ENCODE measurements around the gene ANXA2R.
"Not testable (repeated sequence)": the region's sequence is repeated elsewhere in the genome, so short reads cannot be mapped to it uniquely, and the experiment has no call there.

The ANXA2R gene

DNA sequence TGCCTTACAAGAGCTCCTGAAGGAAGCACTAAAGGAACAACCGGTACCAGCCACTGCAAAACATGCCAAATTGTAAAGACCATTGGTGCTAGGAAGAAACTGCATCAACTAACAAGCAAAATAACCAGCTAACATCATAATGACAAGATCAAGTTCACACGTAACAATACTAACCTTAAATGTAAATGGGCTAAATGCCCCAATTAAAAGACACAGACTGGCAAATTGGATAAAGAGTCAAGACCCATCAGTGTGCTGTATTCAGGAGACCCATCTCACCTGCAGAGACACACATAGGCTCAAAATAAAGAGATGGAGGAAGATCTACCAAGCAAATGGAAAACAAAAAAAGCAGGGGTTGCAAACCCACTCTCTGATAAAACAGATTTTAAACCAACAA, 15.0 kb upstream of the ANXA2R start:
- not testable (repeated sequence) for DNase-seq

DNA sequence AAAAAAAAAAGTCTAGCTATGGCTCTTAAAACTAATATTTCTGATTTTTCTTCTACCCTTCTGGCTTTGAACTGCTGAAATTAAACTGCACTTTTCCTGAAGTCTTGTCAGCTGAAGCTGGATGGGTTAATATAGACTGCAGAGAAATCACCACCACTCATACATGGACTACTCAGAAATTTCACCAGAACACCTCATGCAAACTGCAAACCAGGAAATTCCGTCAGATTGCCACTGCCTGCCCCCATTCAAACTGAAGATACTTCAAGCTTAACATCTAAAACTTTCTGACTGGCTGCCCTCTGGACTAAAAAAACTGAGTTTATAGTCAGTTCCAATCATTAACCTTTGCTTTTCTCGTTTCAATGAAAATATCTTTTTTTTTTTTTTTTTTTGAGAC, 11.6 kb upstream of the ANXA2R start:
- no peak for DNase-seq

DNA sequence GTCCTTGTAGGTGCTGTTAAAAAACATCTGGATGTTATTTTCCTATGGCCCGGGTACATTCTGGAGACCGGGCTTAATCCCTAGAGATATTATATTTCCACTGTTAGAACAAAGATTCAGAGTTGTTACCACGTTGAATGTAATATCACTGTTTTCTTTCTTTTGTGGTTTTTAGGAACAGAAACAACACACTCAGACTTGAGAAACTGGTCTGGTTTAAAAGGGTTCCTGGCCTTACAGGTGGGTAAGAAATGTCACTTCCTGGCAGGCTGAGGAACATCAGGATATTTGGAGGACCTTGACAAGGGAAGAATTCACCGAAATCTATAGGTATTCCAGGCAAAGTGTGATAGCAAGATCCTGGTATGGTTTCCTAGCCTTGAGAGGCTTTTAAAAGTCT, 10.3 kb upstream of the ANXA2R start:
- DNase-seq, result no peak

DNA sequence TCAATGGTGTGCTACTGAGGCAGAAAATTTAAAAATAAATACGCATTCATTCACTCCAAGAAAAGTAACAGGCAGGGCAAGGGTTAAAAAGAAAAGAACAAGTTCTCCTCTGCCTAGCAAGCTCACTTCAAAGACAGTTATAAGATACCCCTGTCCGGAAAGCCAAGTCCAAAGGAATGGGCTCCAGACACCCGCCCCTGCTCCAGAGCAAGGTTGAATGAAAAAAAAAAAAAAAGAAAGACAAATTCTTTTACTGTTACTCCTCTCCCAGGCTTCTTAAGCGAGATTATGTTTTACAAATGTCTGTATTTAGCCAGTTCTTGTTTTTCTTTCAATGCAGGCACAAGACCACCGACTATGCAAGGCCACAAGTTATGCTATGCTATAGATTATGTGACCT, 9.1 kb upstream of the ANXA2R start:
- no peak for DNase-seq

DNA sequence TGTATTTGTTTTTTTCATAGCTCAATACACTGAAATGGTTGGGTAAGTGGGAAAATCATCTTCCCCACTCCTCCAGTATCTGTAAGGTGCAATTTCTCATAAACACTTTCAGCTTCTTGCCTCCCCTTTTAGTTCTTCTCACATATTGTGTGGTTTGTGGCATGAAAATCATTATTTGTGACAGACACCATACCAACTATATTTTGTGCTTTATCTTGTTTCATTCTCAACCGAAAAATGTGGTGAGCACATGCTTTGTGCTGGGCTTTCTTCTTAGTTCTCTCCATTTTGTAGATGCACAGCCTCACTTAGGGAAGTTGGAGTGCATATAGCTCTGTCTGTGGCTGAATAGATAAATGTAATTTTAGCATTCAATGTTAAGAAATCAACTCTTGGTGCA, 6.4 kb upstream of the ANXA2R start:
- DNase-seq, result no peak

DNA sequence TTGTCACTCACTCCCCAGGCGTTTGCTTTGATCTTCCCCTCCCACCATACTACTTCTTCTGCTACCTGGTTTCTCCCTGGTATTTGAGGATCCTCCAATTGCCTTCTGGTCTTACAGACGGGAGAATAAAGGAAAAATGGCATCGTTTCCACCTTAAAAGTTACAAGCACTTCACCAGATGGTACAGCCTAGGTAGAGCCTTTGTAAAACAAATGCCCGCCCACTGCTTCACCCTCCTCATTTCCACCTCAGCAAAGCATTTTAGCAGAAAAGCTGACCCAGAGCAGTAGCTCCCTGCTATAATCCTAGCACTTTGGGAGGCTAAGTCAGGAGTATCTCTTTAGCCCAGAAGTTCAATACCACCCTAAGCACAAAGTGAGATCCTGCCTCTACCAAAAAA, 5.1 kb upstream of the ANXA2R start:
- no peak for DNase-seq

DNA sequence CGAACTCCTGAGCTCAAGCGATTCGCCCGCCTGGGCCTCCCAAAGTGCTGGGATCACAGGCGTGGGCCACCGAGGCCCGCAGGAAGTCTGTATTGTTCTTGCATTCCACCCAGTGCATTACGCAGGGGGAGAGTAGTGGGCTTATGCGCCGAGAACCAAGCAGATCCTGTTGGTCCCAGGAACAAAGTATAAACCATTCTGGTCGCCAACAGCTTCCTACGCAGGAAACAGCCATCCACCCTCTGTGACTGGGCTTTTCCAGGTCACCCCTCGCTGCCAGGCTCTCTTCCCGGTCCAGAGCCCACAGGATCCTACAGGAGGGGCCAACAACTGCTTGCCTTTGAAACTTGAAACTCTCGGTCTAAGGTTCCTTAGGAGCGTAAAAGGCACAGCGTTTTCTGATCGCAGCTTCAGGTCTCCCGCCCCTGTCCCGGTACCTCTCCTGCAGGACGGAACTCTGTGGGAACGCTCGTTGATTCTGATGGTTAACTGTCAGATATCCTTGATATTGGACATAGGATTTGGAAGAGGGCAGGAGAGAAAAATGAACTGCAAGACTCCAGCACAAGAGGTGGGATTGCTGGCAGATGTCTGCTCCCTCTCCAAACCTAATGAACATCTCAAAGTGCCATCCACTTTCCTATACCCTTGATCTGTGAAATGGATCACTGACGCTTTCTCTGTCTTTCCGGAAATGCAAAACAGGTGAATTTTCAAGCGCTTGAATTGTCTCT, 4.2 kb upstream of the ANXA2R start:
- no peak for DNase-seq

DNA sequence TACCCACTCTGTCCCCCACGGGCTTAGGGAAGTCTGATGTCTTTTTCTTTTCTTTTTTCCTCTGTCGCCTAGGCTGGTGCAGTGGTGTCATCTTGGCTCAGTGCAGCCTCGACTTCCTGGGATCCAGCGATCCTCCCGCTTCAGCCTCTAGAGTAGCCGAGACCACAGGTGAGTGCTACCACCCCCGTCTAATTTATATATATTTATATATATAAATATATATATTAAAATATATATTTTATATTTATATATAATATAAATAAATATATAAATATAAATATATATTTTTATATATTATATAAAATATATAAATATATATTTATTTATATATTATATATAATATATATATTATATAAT, 3.3 kb upstream of the ANXA2R start:
- DNase-seq, result no peak

DNA sequence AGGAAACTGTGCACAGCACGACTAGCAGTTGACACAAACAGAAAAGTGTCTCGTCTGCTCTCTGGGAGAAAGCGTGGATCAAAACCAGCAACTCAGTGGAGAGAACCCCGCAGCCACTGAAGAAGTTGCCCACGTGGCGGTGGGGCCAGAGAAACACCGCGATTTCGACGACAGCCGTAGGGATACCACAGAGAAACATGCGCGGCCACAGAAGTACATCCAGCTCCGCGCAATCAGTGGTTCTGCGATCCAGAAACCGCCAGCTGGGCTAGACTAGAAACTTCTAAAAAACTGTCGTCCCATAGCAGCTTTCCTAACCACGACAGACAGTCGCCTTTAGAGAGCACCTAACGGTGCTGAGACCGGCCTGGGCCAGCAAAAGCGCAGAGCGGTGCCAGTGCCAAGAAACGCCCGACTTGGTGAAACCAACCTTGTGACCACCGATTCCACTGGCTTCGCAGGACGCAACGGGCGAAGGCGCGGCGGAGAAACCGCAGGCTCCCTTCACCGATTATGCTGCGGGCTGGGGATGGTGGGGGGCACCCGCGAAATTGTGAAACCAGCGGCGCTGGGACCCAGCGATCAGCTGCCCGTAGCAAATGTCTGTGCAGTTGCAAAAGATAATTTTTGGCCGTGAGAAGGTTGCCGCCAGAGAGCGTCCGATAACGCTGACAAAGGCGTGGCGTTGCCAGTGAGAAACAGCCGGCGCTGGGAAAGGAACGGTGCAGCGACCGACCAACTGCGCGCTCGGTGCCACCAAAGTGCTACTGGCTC, 2.7 kb upstream of the ANXA2R start:
- peak; percentile 79 for DNase-seq

DNA sequence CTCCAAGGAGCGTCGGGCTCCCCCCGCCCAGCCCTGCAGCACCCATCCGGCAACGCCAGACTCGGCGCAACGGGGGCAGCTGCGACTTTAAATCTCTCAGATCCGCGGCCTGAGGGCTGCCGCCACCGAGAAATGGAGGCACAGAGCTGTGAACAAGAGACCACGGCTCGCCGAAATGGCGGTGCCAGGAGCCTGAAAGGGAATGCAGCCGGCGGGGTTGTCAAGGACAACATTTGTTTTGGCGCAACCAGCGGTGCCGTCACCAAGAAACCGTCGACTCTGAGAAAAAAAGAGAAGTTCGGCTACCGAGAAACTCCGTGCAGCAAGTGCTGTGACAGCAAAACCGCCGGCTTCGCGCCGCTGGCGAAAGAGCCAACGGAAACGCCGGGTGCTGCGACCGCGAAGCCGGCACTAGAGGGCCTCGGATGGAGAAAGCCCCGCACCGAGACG, 2.1 kb upstream of the ANXA2R start:
- DNase-seq, result peak; percentile 83

DNA sequence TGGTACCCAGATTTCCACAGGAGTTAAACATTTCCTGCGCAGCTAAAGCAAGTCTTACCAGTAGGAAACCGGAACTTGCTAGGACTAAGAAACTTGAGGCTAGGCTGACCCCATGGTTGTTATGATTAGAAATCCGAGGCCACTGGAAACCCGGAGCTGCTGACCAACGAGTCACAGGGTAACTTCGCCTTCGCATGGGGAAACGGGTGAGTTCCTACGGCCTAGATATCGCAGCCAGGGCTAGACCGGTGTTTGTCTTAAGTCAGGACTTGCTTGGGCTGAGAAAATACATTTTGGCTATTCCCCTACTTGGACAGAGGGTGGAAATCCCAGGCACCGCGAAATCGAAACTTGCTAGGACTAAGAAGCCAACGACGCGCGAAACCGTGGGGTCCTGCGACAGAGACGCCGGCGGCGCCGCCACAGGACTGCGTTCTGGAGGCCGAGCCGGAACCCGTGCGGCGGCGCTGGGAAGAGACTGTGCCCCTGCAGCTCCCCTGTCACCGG, 1.6 kb upstream of the ANXA2R start:
- DNase-seq, result peak; percentile 83

DNA sequence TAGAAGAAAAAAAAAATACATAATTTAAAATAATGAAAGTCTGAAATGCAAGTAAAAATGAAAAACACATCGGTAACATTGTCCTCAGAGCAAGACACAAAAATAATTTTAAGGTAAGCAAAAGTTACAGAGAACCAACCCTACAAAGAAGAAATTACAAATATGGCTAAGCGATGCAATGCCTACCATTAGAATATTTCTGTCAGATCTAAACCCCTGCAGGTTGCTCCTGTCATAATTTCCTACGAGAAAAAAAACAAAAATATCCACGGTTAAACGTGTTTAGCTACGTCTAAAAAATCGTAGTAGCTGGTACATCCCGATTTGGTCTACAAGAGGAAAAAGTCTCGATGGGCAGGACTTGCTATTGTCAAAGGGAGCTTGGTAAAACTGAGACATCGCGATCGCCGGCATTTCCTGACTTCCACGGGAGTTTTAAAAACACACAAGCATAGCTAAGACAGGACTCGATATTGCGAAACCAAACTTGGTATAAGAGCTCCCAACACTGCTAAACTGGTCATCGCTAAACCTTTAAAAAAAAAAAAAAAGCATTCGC, 1.1 kb upstream of the ANXA2R start:
- DNase-seq, result peak; percentile 64

DNA sequence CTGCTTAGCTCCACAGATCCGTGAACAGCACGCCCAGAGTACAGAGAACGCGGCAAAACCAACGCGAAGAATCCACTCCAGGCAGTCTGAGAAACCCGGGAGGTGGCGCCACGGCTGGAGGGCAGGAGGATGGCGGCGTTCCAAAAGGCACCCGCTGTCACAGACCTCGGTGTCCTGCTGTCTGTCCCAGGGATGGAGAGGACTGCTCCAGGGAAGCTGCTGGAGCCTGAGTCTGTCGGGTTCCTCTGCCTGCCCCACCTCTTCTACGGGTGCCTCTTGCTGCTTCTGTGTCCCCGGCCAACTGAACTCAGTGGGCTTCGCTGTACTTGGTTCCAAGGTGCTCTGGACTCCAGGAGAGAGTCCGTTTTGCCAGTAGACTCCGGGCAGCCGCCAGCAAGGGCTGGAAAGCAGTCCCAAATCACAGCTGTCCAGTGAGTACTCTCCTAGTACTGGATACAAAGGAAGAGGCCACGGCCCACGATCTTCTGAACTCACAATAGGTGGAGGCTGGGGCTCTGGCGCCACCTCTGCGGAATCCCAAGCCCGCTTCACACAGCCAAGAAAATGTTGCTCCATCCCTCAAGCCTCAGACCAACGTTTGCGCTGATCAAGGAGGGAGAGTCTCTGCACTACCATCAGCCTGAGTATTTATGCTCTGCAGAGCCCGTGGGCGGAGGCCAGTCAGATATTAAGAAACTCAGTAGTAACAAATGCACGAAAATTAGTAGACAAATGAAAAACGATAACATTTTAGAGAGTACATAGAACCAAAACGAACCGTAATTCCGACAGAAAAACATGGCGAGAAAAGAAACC, 440 bp downstream of the ANXA2R start:
- peak; percentile 79 for DNase-seq

DNA sequence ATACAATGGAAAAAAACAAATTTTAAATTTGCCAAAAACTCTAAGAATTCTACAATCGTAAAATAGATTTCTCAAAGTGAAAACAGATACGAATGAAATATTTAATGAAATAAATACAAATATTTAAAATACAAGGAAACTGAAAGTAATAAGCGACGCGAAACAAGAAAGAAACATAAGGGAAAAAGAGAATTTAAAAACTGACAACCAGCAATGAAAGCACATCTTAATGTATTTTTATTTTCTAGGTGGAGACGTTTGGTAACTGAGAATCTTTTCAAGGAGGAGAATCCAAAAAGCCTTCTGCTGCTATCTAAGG, 1.0 kb downstream of the ANXA2R start:
- no peak for DNase-seq

DNA sequence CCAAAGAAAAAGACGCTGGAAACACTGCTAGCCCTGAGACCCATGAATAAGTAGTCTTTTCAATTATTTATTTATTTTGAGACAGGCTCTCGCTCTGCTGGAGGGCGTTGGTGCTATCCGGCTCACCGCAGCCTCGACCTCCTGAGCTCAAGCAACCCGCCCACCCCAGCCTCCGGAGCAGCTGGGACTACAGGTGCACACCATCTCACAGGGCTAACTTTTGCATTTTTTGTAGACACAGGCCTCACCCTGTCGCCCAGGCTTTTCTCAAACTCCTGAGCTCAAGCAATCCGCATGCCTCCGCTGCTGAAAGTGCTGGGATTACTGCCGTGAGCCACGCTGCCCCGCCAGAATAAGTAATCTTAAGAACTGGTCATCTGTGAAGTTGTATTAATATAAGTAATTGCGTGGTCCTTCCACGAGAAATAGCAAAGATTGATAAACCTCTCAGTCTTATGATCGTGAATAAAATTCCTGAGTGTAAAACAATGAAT, 1.6 kb downstream of the ANXA2R start:
- no peak for DNase-seq

DNA sequence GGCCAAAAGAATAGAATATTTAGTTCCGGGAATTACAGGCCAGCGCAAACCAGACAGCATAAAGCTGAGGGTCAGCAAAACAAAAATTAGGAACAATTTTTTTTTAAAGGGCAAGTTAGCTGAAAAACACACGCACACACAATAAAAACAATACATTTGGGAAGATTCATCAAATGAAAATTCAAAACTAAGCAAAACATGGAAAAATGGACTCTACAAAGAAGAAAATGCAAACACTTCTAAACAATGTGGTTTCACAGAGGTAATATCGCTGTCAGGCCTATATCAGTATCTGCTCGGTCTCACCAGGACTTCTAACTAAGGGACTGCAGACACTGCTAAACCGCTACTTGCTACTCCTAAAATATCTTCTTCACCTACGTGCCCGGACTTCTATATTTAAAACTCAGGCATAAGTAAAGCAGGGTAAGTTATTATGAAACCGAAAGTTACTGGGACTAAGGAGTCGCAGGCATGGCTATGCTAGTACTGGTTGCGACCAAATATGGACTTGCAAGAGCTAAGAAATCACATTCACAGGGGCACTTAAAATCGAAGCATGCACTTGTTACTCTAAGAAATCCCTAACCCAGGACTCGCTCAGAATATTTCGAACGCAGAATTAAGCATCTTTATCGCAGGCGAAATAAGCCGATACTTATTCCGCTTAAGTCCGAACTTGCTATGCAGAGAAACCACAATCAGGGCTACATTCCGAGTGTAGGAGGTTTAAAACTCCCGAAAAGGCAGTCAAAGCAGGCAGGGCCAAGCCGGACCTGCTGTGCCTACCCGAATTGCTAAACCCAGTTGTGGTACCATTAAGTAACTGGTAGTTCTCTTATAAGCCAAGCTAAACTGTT, 2.3 kb downstream of the ANXA2R start:
- no peak for DNase-seq

DNA sequence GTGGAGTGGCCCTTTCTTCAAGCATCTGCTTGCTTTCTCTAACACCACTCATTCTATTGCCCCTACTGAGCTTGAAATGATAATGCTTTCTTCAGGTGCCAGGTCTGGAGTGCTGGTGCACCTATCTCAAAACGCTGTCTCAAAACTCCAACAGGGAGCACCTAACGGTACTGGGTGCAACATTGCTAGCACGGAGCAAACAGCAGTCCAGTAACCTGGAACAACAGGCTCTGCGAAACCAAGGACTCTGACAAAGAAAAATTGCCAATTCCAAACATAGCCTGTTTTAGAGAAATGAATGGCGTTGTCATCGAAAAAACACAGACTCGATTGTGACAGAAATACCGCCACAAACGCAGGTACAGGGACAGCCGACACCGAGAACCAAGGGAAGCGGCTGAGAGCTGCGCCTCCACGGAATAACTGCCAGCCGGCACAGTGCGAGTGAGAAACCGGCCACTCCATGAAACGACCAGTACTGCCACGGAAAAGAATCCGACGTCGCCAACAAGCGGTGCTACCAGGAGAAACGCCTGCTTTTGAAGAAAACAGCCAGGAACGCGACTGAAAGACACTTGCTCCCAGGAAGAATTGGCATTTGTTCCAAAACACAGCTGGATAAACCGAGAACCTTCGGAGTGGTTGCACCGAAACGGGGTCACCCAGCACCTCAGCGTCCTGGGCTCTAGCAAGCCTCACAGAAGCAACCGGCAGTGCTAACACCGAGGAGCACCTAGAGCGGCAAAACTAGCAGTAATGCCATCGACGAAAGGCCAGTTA, 3.1 kb downstream of the ANXA2R start:
- DNase-seq, result no peak

DNA sequence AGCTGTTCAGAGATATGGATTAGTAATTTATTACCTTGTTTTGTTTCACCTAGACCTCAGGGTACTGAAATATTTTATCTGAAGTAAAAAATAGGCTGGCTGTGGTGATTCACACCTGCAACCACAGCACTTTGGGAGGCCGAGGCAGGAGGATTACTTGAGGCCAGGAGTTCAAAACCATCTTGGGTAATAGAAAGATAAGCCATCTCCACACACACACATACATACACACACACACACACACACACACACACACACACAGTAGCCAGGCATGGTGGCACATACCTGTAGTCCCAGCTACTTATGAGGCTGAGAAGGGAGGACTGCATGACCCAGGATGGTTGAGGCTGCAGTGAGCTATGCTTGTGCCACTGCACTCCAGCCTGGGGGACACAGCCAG, 3.7 kb downstream of the ANXA2R start:
- DNase-seq, result no peak

DNA sequence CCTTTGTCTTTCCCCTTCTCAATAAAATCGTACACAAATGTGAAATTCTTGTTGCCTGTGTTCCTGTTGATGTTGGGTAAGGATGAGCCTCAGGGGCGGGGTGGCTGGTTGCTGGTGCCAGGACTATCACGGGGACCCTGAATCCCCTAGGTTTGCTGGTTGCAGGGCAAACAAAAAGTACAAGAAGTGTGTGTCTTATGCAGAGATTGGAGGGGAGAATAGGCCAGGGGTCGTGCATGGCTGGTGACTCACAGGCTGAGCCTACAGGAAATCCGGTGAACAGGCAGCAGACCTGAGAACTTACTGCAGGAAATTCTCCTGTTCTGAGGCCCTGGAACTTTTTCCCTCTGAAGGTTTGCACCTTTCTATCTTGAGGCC, 5.5 kb downstream of the ANXA2R start:
- no peak for DNase-seq

DNA sequence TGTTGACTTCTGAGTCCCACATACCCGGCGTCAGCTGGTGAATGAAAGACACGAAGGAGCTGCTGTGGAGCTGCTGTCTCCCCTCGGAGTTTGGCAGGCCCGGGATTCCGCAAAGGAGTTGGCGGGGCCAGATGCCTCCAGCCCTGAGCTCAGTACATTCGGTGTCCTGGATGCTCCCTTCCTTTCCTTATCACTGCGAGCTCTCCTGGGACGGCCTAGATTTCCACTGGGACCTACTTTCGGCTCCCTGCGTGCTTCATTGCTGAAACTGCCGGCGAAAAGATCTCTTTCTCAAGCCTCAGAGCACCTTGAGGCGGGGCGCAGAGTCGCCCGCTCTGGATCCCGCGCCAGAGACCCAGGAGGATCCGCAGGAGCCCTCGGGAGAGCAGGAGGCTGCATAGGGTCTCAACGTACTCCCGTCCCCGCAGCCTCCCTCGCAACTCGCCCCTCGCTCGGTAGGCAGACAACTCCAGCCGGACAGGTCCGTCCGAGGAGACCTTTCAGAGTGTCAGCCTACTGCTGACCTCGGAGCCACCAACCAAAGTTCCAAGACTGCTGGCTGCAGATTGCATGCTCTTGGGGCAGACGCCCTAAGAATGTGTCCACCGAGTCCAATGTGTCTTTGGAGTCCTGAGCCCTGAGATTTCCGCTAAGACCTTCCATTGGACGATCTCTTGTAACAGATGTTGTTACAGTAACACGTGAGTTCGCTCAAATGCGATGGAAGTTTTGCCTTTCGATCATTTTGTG, 6.1 kb downstream of the ANXA2R start:
- DNase-seq, result no peak

Data from NCI-H774 (cell line).